Right kidney (tissue), 9 donors: ENCODE data around the gene RSRP1.
"Not testable (repeated sequence)": the region's sequence is repeated elsewhere in the genome, so short reads cannot be mapped to it uniquely, and the experiment has no call there.

Experiments
- DNase-seq: peaks from one replicate; pipeline ENCODE4 v3.0.0-alpha.2; 2016
- long read RNA-seq, 8 donors: transcript quantifications; one replicate each; lab custom pipeline, GENCODE V29; 2026

Gene RSRP1, protein sequence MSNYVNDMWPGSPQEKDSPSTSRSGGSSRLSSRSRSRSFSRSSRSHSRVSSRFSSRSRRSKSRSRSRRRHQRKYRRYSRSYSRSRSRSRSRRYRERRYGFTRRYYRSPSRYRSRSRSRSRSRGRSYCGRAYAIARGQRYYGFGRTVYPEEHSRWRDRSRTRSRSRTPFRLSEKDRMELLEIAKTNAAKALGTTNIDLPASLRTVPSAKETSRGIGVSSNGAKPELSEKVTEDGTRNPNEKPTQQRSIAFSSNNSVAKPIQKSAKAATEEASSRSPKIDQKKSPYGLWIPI
- long read RNA-seq, donor 1, transcript RSRP1-202 (3 exons, 1,954 nt) = minor isoform, 14 of 86 reads
- long read RNA-seq, donor 1, transcript RSRP1-207 (4 exons, 2,941 nt) = major isoform, 16 of 86 reads
- long read RNA-seq, donor 1, transcript RSRP1-201 (5 exons, 1,502 nt) = minor isoform, 5 of 86 reads
- long read RNA-seq, donor 1, partial matches to known transcripts = 47 of 86 reads
- long read RNA-seq, donor 1, other reads (novel, unspliced or antisense) = 0 of 86 reads
- long read RNA-seq, donor 2, transcript RSRP1-201 (5 exons, 1,502 nt) = major isoform, 5 of 165 reads
- long read RNA-seq, donor 2, partial matches to known transcripts = 113 of 165 reads
- long read RNA-seq, donor 2, other reads (novel, unspliced or antisense) = 43 of 165 reads
- long read RNA-seq, donor 3, transcript RSRP1-202 (3 exons, 1,954 nt) = major isoform, 8 of 31 reads
- long read RNA-seq, donor 3, transcript RSRP1-207 (4 exons, 2,941 nt) = major isoform, 8 of 31 reads
- long read RNA-seq, donor 3, partial matches to known transcripts = 10 of 31 reads
- long read RNA-seq, donor 3, other reads (novel, unspliced or antisense) = 0 of 31 reads
- long read RNA-seq, donor 4, transcript RSRP1-207 (4 exons, 2,941 nt) = minor isoform, 11 of 56 reads
- long read RNA-seq, donor 4, transcript RSRP1-202 (3 exons, 1,954 nt) = major isoform, 18 of 56 reads
- long read RNA-seq, donor 4, partial matches to known transcripts = 21 of 56 reads
- long read RNA-seq, donor 4, other reads (novel, unspliced or antisense) = 0 of 56 reads
- long read RNA-seq, donor 5, transcript RSRP1-202 (3 exons, 1,954 nt) = minor isoform, 8 of 62 reads
- long read RNA-seq, donor 5, transcript RSRP1-207 (4 exons, 2,941 nt) = major isoform, 14 of 62 reads
- long read RNA-seq, donor 5, transcript RSRP1-201 (5 exons, 1,502 nt) = minor isoform, 7 of 62 reads
- long read RNA-seq, donor 5, partial matches to known transcripts = 30 of 62 reads
- long read RNA-seq, donor 5, other reads (novel, unspliced or antisense) = 0 of 62 reads
- long read RNA-seq, donor 6, transcript RSRP1-201 (5 exons, 1,502 nt) = major isoform, 6 of 22 reads
- long read RNA-seq, donor 6, partial matches to known transcripts = 10 of 22 reads
- long read RNA-seq, donor 6, other reads (novel, unspliced or antisense) = 0 of 22 reads
- long read RNA-seq, donor 7, transcript RSRP1-202 (3 exons, 1,954 nt) = major isoform, 5 of 56 reads
- long read RNA-seq, donor 7, partial matches to known transcripts = 42 of 56 reads
- long read RNA-seq, donor 7, other reads (novel, unspliced or antisense) = 0 of 56 reads
- long read RNA-seq, donor 8, transcript RSRP1-207 (4 exons, 2,941 nt) = major isoform, 8 of 37 reads
- long read RNA-seq, donor 8, transcript RSRP1-201 (5 exons, 1,502 nt) = minor isoform, 6 of 37 reads
- long read RNA-seq, donor 8, partial matches to known transcripts = 13 of 37 reads
- long read RNA-seq, donor 8, other reads (novel, unspliced or antisense) = 6 of 37 reads

- DNase-seq = peak; percentile 98
Observed at GRCh38 chr1:25247024-25247828, at the start of gene RSRP1. Gene RSRP1, minus strand, starts transcription at chr1:25247454. Its CDS starts 491 bp downstream, at chr1:25246963.

DNA sequence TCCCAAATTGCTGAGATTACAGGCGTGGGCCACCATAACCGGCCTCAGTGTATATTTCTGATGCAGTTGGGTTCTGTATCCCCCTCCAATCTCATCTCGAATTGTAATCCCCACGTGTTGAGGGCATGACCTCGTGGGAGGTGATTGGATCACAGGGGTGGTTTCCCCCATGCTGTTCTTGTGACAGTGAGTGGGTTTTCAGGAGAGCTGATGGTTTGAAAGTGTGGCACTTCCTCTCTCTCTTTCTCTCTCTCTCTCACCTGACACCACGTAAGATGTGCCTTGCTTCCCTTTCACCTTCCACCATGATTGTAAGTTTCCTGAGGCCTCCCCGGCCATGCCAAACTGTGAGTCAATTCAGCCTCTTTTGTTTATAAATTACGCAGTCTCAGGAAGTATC lies 49.2 kb upstream of the RSRP1 start:
- not testable (repeated sequence) for DNase-seq

DNA sequence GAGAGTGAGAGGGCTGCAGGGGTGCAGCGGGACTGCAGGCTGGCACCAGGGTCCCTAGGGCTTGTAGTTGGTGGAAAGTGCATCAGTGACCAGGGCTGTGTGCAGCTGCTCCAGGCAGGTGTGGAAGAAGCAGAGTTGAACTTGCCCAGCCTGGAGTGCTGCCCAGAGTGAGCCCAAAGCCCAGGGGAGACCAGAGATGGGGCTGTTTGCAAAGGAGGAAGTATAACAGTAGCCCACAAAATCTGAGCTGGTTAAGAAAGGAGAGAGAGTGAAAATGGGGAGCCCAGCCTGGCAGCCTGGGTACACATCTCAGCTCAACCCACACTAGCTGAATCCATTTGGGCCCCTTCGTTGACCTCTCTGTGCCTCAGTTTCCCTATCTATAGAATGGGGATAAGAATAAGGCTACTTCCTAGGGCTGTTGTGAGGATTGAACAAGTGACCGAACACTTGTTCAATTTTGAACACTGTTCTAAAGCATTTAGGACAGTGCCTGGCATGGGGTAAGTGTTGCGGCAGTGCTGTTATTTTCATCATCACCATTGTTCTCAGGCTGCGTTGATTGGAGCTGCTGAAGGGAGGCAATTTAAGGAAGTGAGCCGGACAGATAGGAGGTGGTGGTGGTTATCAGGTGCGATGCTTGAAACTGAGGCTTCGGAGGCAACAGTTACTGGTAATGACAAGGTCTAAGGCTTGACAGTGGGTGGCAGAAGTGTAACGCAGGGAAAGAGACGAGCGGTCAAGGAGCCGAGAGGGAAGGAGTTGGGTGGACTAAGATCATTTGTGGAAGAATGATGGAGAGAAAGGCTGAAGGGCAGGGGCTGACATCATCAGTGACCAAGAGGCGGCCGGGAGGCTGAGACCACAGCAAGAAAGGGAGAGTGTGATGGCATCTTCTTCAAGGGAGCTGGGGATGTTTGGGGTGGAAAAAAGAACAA lies 47.9 kb upstream of the RSRP1 start:
- DNase-seq = not testable (repeated sequence)

GRCh38 chr1:25293426-25293825 lies 46.2 kb upstream of the RSRP1 start:
- not testable (repeated sequence) for DNase-seq

- not testable (repeated sequence) for DNase-seq
Observed at GRCh38 chr1:25290043-25290442, 42.8 kb upstream of the RSRP1 start.

DNA sequence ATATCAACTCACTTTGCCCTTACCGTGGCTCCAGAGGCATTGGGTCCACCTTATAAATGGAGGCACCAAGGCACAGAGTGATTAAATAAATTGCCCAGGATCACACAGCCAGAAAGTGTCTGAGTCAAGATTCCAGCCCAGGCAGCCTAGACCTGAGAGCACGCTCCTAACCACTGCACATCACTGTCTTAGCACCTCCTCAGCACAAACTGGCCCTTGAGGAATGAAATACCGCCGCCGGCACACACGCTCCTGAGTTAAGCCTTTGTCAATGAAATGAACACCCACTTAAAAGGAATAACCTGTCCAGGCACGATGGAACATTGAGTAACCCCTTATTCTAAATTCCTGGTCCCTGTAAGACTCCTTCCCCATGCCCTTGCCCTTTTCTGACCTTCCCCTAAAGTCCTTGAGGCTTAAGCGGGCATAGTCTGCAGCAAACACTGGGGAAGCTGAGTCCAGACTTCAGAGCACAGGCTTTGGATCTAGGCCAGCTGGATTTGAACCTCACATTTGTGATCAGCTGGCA lies 41.4 kb upstream of the RSRP1 start:
- DNase-seq = not testable (repeated sequence)

GRCh38 chr1:25287164-25287563 lies 39.9 kb upstream of the RSRP1 start:
- not testable (repeated sequence) for DNase-seq

- DNase-seq = not testable (repeated sequence)
Observed at GRCh38 chr1:25285862-25286261, 38.6 kb upstream of the RSRP1 start.

DNA sequence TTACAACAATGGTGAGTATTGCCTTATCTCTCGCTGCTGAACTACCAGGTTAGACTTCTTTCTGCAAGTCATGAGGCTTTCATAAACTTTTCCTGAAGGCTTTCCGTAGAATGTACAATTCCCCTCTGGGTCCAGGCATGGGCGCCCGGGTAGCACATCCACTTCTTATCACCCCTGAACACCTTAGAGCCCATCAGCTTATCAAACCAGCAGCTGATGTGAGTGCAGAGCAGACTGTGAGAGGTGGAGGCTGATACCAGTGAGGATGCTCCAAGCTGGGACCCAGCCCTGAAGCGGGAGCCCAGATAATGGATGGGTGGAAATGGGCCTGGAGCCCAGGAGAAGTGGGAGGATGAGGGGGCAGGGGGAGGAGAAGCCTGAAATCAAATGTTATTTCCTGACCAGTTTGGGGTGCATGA lies 32.4 kb upstream of the RSRP1 start:
- DNase-seq = not testable (repeated sequence)

DNA sequence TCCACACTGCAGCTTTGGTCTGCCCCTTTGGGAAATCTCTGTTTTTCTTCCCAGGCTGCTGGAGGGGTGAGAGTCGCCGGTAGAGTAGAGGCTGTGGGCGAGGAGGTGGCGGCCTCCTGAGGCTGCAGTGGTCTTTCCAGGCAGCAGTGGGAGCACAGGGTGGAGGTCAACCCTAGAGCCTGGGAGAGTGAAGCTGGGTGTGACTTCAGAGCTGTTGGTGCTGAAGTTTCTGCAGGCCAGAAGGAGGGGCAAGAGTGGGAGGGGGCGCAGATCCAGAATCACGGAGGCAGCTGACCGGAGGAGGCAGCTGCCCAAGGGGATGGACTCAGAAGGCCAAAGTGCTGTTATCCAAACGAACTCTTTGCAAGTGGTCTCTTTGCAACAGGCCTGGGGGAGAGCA lies 31.5 kb upstream of the RSRP1 start:
- DNase-seq = not testable (repeated sequence)

GRCh38 chr1:25278358-25278757 lies 31.1 kb upstream of the RSRP1 start:
- not testable (repeated sequence) for DNase-seq

GRCh38 chr1:25277295-25277694 lies 30.0 kb upstream of the RSRP1 start:
- DNase-seq = not testable (repeated sequence)

GRCh38 chr1:25275648-25276047 lies 28.4 kb upstream of the RSRP1 start:
- not testable (repeated sequence) for DNase-seq

DNA sequence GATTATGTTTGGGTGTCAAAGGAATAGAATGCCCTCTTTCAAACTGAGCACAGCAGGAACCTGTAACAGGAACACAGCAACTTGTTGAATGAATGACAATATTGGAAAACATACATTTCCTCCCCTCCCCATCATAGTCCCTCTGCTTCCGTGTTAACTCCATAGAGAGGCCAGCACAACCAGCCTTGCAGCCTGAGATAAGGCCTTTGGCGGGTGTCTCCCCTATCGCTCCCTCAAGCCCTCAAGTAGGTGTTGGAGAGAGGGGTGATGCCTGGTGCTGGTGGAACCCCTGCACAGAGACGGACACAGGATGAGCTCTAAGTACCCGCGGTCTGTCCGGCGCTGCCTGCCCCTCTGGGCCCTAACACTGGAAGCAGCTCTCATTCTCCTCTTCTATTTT lies 25.0 kb upstream of the RSRP1 start, which contains the start of gene RHD:
TSS of gene RHD (plus strand) at position 272 of the 400 bp plus-strand sequence. CDS start at position 311, 39 bp downstream.
- DNase-seq = not testable (repeated sequence)

GRCh38 chr1:25268143-25268760 lies 21.0 kb upstream of the RSRP1 start:
- DNase-seq = not testable (repeated sequence)

DNA sequence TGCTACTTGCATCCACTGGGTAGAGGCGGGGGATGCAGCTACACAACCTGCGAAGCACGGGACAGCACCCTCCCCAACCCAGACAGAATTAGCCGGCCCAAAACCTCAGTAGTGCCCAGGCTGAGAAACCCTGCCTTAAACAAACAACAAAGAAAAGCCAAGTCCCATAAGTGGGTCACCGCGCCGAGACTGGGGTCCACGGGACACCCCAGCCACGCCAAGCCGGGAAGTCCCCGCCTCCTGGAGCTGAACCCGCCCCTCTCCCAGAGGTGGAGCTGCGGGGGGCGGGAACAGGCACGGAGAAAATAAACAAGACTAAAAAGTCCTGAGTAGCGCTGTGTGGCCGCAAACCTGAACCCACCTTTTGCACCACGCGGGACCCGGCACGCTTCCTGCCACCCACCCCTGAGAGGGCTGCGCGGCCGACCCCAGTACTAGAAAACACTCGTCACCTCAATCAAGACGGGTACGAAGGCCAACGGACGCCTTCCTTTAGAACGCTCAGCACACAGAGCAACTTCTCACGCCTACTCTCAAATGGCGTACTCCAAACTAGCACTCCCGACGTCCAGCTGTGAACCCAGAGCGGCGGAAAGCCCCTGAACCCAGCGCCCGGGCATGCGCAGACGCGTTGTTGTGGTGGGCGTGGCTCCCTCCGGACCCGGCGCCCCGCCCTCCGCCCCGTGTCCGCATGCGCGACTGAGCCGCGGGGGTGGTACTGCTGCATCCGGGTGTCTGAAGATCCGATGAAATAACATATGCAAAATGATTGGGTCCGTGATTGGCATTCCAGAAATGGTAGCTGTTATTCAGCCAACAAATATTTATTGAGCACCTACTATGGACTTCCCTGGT lies 20.3 kb upstream of the RSRP1 start:
- DNase-seq = not testable (repeated sequence)
